Measurements from ENCODE around the gene CFAP221.
"Not testable (repeated sequence)": the region's sequence is repeated elsewhere in the genome, so short reads cannot be mapped to it uniquely, and the experiment has no call there.

The CFAP221 gene

DNA sequence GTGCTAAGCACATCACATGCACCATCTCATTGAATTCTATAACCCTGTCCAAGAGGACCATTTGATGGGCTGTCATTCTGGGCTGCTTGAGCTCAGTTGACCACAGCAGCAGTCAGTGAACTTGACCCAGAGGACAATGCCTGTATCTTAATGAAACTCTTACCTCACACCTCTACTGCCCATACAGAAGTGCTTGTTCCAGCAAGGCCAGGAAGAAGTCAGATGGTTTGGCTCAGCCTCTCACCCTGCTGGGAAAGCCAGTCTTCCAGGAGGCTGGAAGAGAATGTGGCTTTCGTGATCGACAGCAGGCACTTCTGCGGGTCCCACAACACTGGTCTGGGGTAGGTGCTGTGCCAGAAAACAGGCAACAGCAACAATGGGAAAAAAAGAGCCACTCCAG, 47.3 kb downstream of the CFAP221 start:
- DNase-seq (ENCODE audit: low read depth), result no peak
- Histone ChIP-seq H3K27me3 (replicated peaks; ENCODE audit: control insufficient read depth, insufficient read depth, low read length) (peaks cover 27% of the 10 kb centered on the region), H3K36me3 (ENCODE audit: control insufficient read depth, insufficient read depth, low read length, severe bottlenecking) (no peaks in the 10 kb centered on the region), H3K4me1 (ENCODE audit: control insufficient read depth, insufficient read depth, low read length) (no peaks in the 10 kb centered on the region), H3K9ac (ENCODE audit: low read length) (no peak overlapping the region), H3K4me3 (ENCODE audit: low read length) (no peak overlapping the region), H3K9me3 (ENCODE audit: control insufficient read depth, low read length) (no peaks in the 10 kb centered on the region)

- DNase-seq (ENCODE audit: low read depth), result no peak
- Histone ChIP-seq H3K27me3 (replicated peaks; ENCODE audit: control insufficient read depth, insufficient read depth, low read length) (peaks cover 31% of the 10 kb centered on the region), H3K9ac (ENCODE audit: low read length) (no peak overlapping the region), H3K4me1 (ENCODE audit: control insufficient read depth, insufficient read depth, low read length) (no peaks in the 10 kb centered on the region), H3K9me3 (ENCODE audit: control insufficient read depth, low read length) (no peaks in the 10 kb centered on the region), H3K4me3 (ENCODE audit: low read length) (no peak overlapping the region), H3K36me3 (ENCODE audit: control insufficient read depth, insufficient read depth, low read length, severe bottlenecking) (no peaks in the 10 kb centered on the region)
Observed at GRCh38 chr2:119592436-119592835, 48.2 kb downstream of the CFAP221 start.

DNA sequence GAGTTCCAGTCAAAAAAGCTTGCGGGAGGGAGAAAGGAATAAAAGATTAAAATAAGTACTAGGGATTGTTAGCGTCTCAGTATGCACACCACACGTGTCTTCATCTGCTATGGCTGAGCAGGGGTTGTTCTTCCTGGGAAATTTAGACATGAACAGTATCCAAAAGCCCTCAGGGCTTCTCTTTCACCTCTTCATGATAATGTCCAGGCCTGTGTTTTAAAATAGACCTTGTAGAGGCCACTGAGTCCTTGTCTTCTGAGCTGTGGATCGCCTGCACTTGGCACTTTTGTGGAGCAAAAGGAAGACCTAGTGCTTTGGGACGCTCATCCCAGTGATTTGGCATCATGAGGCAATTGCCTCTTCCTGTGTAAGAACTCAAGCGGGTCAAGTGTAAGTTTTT, 52.4 kb downstream of the CFAP221 start:
- H3K9me3 ChIP-seq (ENCODE audit: control insufficient read depth, low read length), result no peaks in the 10 kb centered on the region
- no peaks in the 10 kb centered on the region for H3K36me3 ChIP-seq (ENCODE audit: control insufficient read depth, insufficient read depth, low read length, severe bottlenecking)
- H3K4me1 ChIP-seq (ENCODE audit: control insufficient read depth, insufficient read depth, low read length), result no peaks in the 10 kb centered on the region
- H3K4me3 ChIP-seq (ENCODE audit: low read length), result no peak overlapping the region
- H3K9ac ChIP-seq (ENCODE audit: low read length), result no peak overlapping the region
- peaks cover 31% of the 10 kb centered on the region for H3K27me3 ChIP-seq (replicated peaks; ENCODE audit: control insufficient read depth, insufficient read depth, low read length)
- DNase-seq (ENCODE audit: low read depth), result no peak

- no peaks in the 10 kb centered on the region for H3K36me3 ChIP-seq (ENCODE audit: control insufficient read depth, insufficient read depth, low read length, severe bottlenecking)
- no peak overlapping the region for H3K4me3 ChIP-seq (ENCODE audit: low read length)
- H3K9me3 ChIP-seq (ENCODE audit: control insufficient read depth, low read length), result no peaks in the 10 kb centered on the region
- no peak overlapping the region for H3K9ac ChIP-seq (ENCODE audit: low read length)
- H3K27me3 ChIP-seq (replicated peaks; ENCODE audit: control insufficient read depth, insufficient read depth, low read length), result peaks cover 23% of the 10 kb centered on the region
- no peaks in the 10 kb centered on the region for H3K4me1 ChIP-seq (ENCODE audit: control insufficient read depth, insufficient read depth, low read length)
- DNase-seq (ENCODE audit: low read depth), result no peak
Observed at GRCh38 chr2:119598596-119599263, 54.5 kb downstream of the CFAP221 start.

GRCh38 chr2:119599384-119599783, 55.1 kb downstream of the CFAP221 start:
- peaks cover 19% of the 10 kb centered on the region for H3K27me3 ChIP-seq (replicated peaks; ENCODE audit: control insufficient read depth, insufficient read depth, low read length)
- H3K9ac ChIP-seq (ENCODE audit: low read length), result no peak overlapping the region
- H3K9me3 ChIP-seq (ENCODE audit: control insufficient read depth, low read length), result no peaks in the 10 kb centered on the region
- H3K4me3 ChIP-seq (ENCODE audit: low read length), result no peak overlapping the region
- DNase-seq (ENCODE audit: low read depth), result no peak
- H3K4me1 ChIP-seq (ENCODE audit: control insufficient read depth, insufficient read depth, low read length), result no peaks in the 10 kb centered on the region
- H3K36me3 ChIP-seq (ENCODE audit: control insufficient read depth, insufficient read depth, low read length, severe bottlenecking), result no peaks in the 10 kb centered on the region

GRCh38 chr2:119605096-119605495, 60.8 kb downstream of the CFAP221 start:
- no peak for DNase-seq (ENCODE audit: low read depth)
- Histone ChIP-seq H3K36me3 (ENCODE audit: control insufficient read depth, insufficient read depth, low read length, severe bottlenecking) (no peaks in the 10 kb centered on the region), H3K9ac (ENCODE audit: low read length) (no peak overlapping the region), H3K4me3 (ENCODE audit: low read length) (no peak overlapping the region), H3K9me3 (ENCODE audit: control insufficient read depth, low read length) (no peaks in the 10 kb centered on the region), H3K27me3 (replicated peaks; ENCODE audit: control insufficient read depth, insufficient read depth, low read length) (peaks cover 23% of the 10 kb centered on the region), H3K4me1 (ENCODE audit: control insufficient read depth, insufficient read depth, low read length) (no peaks in the 10 kb centered on the region)

GRCh38 chr2:119606674-119607073, 62.4 kb downstream of the CFAP221 start:
- Histone ChIP-seq H3K9me3 (ENCODE audit: control insufficient read depth, low read length) (no peaks in the 10 kb centered on the region), H3K4me3 (ENCODE audit: low read length) (no peak overlapping the region), H3K9ac (ENCODE audit: low read length) (no peak overlapping the region), H3K4me1 (ENCODE audit: control insufficient read depth, insufficient read depth, low read length) (no peaks in the 10 kb centered on the region), H3K36me3 (ENCODE audit: control insufficient read depth, insufficient read depth, low read length, severe bottlenecking) (no peaks in the 10 kb centered on the region), H3K27me3 (replicated peaks; ENCODE audit: control insufficient read depth, insufficient read depth, low read length) (peaks cover 18% of the 10 kb centered on the region)
- no peak for DNase-seq (ENCODE audit: low read depth)

- Histone ChIP-seq H3K4me1 (ENCODE audit: control insufficient read depth, insufficient read depth, low read length) (no peaks in the 10 kb centered on the region), H3K36me3 (ENCODE audit: control insufficient read depth, insufficient read depth, low read length, severe bottlenecking) (no peaks in the 10 kb centered on the region), H3K27me3 (replicated peaks; ENCODE audit: control insufficient read depth, insufficient read depth, low read length) (peaks cover 15% of the 10 kb centered on the region), H3K9me3 (ENCODE audit: control insufficient read depth, low read length) (peaks cover 7% of the 10 kb centered on the region), H3K4me3 (ENCODE audit: low read length) (no peak overlapping the region), H3K9ac (ENCODE audit: low read length) (no peak overlapping the region)
- no peak for DNase-seq (ENCODE audit: low read depth)
Observed at GRCh38 chr2:119608553-119608952, 64.3 kb downstream of the CFAP221 start.

DNA sequence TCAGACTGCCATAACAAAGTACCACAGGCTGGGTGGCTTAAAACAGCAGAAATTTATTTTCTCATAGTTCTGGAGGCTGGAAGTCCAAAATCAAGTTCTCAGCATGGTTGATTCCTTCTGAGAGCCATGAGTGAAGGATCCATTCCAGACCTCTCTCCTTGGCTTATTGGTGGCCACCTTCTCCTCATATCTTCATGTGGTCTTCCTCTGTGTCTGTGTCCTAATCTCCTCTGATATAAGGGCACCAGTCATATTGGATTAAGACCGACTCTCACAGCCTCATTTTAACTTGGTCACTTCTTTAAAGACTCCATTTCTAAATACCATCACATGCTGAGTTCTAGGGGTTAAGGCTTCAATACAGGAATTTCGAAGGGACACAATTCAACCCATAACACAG, 65.1 kb downstream of the CFAP221 start:
- peaks cover 15% of the 10 kb centered on the region for H3K27me3 ChIP-seq (replicated peaks; ENCODE audit: control insufficient read depth, insufficient read depth, low read length)
- H3K9me3 ChIP-seq (ENCODE audit: control insufficient read depth, low read length), result peaks cover 15% of the 10 kb centered on the region
- H3K4me1 ChIP-seq (ENCODE audit: control insufficient read depth, insufficient read depth, low read length), result no peaks in the 10 kb centered on the region
- H3K9ac ChIP-seq (ENCODE audit: low read length), result no peak overlapping the region
- no peaks in the 10 kb centered on the region for H3K36me3 ChIP-seq (ENCODE audit: control insufficient read depth, insufficient read depth, low read length, severe bottlenecking)
- H3K4me3 ChIP-seq (ENCODE audit: low read length), result no peak overlapping the region
- DNase-seq (ENCODE audit: low read depth), result no peak

DNA sequence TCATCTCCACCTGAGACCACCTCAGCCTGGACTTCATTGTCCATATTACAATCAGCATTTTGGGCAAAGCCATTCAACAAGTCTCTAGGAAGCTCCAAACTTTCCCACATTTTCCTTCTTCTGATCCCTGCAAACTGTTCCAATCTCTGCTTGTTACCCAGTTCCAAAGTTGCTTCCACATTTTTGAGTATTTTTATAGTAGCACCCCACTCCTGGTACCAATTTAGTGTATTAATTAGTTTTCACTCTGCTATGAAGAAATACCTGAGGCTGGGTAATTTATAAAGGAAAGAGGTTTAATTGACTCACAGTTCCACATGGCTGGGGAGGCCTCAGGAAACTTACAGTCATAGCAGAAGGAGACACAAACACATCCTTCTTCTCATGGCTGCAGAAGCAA, 69.9 kb downstream of the CFAP221 start:
- H3K4me1 ChIP-seq (ENCODE audit: control insufficient read depth, insufficient read depth, low read length); H3K9ac ChIP-seq (ENCODE audit: low read length); DNase-seq (ENCODE audit: low read depth); H3K4me3 ChIP-seq (ENCODE audit: low read length); H3K27me3 ChIP-seq (replicated peaks; ENCODE audit: control insufficient read depth, insufficient read depth, low read length); H3K36me3 ChIP-seq (ENCODE audit: control insufficient read depth, insufficient read depth, low read length, severe bottlenecking): not testable (repeated sequence)
- H3K9me3 ChIP-seq (ENCODE audit: control insufficient read depth, low read length), result peaks cover 28% of the 10 kb centered on the region

- H3K9ac ChIP-seq (ENCODE audit: low read length), result no peak overlapping the region
- H3K27me3 ChIP-seq (replicated peaks; ENCODE audit: control insufficient read depth, insufficient read depth, low read length), result peaks cover 3% of the 10 kb centered on the region
- no peak overlapping the region for H3K4me3 ChIP-seq (ENCODE audit: low read length)
- no peak for DNase-seq (ENCODE audit: low read depth)
- H3K4me1 ChIP-seq (ENCODE audit: control insufficient read depth, insufficient read depth, low read length), result no peaks in the 10 kb centered on the region
- peaks cover 28% of the 10 kb centered on the region for H3K9me3 ChIP-seq (ENCODE audit: control insufficient read depth, low read length)
- H3K36me3 ChIP-seq (ENCODE audit: control insufficient read depth, insufficient read depth, low read length, severe bottlenecking), result no peaks in the 10 kb centered on the region
Observed at GRCh38 chr2:119616421-119616820, 72.2 kb downstream of the CFAP221 start.

- H3K4me3 ChIP-seq (ENCODE audit: low read length), result no peak overlapping the region
- no peak overlapping the region for H3K9ac ChIP-seq (ENCODE audit: low read length)
- H3K27me3 ChIP-seq (replicated peaks; ENCODE audit: control insufficient read depth, insufficient read depth, low read length), result peaks cover 3% of the 10 kb centered on the region
- peaks cover 28% of the 10 kb centered on the region for H3K9me3 ChIP-seq (ENCODE audit: control insufficient read depth, low read length)
- DNase-seq (ENCODE audit: low read depth), result no peak
- no peaks in the 10 kb centered on the region for H3K36me3 ChIP-seq (ENCODE audit: control insufficient read depth, insufficient read depth, low read length, severe bottlenecking)
- H3K4me1 ChIP-seq (ENCODE audit: control insufficient read depth, insufficient read depth, low read length), result no peaks in the 10 kb centered on the region
Observed at GRCh38 chr2:119617455-119617854, 73.2 kb downstream of the CFAP221 start.

Measured in adipocyte (in vitro differentiated cells).